HG02885 (cell line): ENCODE measurements around the gene FNDC8.

ENCODE experiments used
- ATAC-seq: cut with Tn5 transposase; IDR thresholded peaks from one replicate; pipeline ENCODE4 v1.9.1; 2021; ENCODE audit warnings: mild to moderate bottlenecking; ENCODE audit not compliant: unreplicated experiment, poor library complexity

The FNDC8 gene

DNA sequence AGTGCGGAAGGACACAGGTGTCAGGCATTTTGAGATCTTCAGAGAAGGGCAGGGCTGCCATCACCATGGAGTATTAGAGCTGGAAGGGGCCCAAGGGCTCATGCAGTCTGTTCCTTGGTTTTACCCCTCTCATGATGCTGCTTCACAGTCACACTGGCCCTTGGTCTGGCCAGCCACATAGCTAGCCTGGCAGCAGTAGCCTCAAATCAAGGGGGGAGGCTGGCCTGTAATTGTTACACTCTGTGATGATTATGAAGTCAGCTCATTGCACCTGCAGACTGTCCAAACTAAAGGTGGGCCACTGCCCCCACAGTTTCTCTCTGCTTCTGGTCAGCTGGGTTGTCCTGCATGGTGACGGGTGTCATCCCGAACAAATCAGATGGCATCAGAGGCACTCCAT lies at the start of gene FNDC8:
Gene FNDC8 (plus strand): TSS at position 301 of the 400 bp plus-strand sequence. CDS start 79 bp downstream, at position 380.
- ATAC-seq: no peak

DNA sequence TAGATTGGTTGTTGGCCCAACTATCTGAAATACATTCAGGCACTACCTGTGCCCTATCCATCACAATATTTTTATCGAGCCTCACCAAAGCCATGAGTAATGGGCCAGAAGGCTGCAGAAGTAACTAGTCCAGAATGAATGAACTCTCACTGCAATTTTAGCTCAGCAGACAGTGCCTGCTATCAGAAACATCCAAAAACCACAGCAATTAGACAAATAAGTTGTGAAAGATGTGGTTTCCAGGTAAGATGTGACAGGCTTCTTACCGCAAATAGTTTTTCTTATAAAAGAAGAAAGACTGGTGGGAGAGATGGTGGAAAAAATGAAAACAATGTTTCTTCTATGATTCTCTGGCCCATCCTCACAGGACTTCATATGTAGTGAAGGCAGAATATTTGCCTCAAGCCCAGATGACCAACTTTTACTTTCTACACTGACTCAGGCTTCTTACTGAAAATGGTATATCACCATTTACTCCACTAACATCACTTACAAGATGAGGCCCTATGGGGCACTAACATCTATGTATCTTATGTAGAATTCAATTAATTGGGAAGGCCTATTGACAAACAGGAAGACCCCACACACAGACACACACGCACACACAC lies 48.1 kb upstream of the FNDC8 start:
- ATAC-seq: no peak

DNA sequence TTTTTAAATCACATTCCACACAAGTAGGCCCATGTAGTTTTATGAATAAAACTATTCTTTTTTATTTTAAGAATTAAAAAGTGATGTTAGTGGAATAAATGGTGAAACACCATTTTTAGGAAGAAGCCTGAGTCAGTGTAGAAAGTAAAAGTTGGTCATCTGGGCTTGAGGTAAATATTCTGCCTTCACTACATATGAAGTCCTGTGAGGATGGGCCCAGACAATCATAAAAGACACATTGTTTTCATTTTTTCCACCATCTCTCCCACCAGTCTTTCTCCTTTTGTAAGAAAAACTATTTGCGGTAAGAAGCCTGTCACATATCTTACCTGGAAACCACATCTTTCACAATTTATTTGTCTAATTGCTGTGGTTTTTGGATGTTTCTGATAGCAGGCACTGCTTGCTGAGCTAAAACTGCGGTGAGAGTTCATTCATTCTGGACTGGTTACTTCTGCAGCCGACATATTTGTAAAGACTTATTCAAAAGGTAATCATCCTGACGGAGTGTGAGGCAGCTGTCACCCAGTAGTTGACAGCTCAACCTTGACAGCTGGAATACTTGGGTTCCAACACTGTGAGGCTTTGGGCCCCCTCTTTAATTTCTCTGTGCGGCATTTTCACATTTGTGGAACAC lies 47.3 kb upstream of the FNDC8 start:
- ATAC-seq: no peak

DNA sequence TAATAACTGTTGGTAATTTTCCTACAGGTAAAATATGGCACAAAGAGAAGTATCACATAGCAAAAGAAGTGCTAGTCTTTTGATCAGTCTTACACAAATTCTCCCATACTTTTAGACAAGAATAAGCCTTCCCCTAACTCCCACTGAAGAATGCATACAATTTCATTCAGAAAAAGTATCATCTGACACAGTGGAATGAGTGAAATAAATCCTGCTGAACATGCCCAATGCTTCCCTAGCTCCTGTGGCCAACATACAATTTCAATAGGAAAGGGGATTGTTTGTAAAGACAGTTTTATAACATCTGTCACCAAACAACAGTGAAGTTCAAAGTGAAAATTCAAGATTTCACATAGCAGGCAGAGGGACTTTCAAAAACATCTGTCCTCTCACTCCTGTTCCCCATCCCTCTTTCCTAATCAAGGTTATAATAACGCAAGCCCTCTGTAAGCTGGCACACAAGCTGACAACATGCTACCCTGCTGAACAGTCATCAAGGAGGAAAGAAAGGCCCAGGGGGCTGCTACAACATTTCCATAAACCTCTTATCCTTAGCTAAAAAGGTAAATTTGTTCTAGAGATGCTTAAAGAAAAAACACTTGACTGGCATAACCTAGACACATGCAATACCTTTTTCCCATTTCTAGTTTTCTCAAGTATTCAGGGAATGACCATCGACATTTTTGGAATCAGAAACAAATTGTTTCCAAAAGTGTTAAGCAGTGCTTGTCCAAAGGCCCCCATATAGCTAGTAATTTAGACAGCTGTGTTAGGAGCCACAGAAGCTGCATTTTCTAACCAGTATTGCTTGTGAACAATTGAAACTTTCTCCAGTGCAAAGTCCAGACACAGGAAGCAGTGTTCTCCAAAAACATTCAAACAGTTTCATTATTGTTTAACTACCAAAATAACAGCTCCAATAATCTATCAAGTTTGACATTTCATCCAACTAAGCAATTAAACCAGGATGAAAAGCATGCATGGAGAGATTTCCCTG lies 46.4 kb upstream of the FNDC8 start:
- no peak for ATAC-seq

DNA sequence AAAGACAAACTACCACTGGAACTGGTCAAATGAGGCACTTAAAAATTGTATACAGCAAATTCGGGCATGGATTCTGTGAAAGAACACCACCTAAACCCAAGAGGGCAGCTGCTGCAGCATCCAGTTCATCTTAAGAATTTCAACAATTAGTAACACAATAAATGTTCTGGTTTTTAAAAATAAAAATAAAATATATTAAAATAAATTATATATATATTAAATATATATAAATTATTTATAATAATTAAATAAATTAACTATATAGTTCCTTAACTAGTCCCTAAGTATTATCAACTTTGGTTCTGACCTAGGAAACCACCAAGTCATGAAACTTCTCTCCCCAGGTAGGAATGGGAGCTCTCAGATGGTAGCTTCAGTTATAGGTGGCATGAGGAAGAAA lies 44.5 kb upstream of the FNDC8 start:
- ATAC-seq: no peak

DNA sequence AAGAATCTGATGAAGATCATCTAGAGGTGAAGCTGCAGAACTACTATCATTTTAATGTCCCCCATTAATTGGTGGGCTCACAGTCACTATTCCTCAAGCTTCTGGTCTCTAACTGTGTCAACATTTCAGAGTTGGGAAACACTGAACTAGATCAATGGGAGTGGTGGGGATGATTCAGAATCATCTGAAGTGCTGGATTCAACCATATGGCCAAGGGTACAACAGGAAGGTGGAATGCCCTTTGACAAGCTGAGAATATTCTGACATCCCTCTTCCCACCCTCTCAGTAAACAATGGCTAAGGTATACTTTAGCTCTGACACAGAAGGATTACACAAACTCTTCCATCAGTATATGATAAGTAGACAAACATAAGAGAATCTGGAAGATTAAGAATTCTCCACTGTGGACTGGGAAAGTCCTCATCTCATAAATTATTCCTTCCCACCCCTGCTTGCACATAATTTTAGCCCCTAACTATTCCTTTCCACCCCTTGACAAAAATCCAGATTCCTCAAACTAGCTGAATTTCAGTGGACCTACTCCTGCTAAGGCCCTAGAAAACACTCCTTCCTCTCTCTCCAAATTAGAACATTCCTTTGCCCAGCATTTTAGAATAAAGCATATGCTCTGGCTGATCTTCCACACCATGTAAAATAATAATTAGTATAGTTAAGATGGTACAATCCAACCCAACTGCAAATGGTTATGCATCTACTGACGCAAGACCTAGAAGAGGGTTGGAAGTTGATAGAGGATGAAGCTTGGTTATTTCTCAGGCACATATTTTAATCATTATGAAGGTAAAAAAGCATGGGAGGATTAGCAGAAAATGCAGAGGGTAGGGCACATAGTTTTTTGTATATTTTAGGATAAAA lies 41.6 kb upstream of the FNDC8 start:
- ATAC-seq: no peak

DNA sequence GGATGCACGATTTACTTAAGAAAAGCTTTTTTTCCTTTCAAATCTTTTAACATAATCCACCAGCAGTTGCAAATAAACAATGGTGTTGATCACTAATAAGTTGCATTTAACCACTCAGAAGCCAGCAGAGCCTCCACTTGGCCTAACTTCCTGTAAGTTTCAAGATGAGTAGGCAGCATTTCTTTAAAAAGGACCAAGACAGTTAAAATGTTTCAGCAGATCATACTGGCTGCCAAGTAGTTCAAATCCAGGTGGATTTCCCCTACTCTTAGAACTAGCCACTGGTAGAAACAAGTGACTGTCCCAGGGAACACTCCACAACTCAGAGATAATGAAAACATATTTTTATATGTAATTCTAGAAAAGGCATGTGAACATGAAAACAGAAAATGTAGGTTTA lies 40.9 kb upstream of the FNDC8 start:
- peak; percentile 54 for ATAC-seq

DNA sequence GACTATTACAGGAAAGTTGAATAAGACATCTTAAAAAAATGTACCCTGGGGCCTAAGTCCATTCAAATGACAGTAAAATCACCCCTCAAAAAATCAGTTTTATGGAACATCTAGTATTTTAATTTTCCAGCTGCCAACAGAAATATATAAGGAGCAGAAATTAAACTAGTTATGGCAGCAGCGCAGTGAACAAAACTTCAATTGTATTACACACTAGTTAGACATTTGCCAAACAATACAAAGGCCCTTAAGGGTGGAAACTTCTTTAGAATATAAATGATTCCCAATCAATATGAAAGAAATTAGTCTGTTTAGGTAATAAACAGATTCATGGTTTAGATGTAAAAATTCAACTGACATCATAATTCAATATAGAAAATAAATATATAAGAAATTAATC lies 39.8 kb upstream of the FNDC8 start:
- ATAC-seq: no peak

DNA sequence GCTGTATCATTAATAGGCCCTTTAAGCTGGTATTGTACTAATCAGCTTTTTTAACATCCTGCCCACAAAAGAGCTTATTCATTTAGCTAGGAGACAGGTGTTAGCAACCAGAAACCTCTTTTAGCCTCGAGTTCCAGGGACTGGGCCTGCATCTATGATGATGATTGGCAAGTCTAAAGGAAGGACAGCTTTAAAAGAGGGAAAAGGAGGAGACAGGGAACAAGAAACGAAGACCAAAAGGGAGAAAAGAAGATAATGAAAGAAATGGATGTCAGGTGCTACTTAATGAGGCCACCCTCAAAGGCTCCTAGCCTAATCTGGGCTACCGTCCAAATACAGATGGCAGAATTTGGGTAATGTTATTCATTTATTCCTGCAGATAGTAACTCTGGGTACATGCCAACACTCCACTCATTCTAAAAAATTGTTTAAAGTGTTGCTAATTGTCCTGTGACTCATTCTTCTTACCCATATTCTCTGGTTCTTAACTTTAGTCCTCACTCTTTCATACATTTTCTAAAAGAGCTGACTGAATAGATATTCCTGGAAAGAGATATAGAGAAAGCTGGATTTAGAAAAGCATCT lies 39.2 kb upstream of the FNDC8 start:
- no peak for ATAC-seq

GRCh38 chr17:35083071-35083470 lies 38.3 kb upstream of the FNDC8 start:
- ATAC-seq: no peak

- ATAC-seq: no peak
Observed at GRCh38 chr17:35084987-35085386, 36.4 kb upstream of the FNDC8 start.

- no peak for ATAC-seq
Observed at GRCh38 chr17:35086164-35086563, 35.3 kb upstream of the FNDC8 start.

- no peak for ATAC-seq
Observed at GRCh38 chr17:35086931-35087573, 34.4 kb upstream of the FNDC8 start.

DNA sequence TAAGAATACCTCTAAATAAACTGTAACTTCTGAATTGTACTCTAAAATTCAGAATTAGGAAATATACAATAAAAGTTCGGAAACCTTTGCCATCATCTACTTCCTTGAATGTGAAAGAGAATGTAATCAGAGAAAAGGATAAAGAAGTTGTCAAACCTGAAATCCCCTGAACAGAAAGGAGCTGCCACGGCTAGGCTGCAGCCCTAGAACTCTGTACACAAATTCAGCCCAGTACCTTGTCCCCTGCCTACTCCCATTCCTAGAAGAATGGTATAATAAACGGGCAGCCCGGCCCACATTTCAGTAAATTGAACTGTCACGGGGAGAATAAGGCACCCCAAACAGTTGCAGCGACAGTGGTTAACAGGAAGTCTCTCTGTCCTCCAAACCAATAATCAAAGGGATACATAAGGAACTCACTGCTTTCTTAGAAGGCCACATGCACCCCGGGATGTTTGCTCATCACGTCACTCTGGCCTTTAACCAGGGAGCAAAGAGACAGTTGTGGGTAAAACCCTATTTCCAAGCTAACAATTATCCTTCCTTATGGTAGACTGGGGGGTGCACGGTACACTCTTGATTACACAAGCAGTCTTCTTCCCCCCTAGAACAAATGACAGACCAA lies 33.6 kb upstream of the FNDC8 start:
- ATAC-seq: no peak

DNA sequence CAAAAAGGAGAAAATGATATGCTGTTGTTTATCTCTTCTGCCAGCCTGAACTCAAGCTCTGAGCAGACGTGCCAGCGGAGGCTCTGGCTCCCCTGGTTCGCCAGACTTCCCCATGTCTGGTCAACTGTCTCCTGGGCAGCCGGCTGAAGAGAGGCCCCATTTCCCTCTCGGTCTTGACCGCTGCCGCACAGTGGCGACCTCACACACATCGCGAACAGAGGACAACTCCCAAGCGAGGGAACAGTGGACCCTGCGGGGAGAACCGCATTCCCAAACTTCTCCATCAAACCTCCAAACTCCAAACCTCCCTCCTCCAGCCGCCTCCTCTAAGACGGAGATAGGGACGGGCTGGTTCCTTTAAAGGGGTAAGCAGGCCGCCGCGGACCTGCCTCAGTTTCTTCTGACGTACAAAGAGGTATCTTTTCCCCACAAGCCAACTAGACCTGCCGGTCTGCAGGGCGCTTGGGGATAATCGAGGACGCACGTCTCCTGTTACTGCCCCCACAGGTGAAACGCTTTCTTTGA lies 33.0 kb upstream of the FNDC8 start:
- ATAC-seq: peak; percentile 3

- peak; percentile 76 for ATAC-seq
Observed at GRCh38 chr17:35088881-35089585, 32.4 kb upstream of the FNDC8 start.

GRCh38 chr17:35089586-35090296 lies 31.7 kb upstream of the FNDC8 start:
- no peak for ATAC-seq
